Endothelial cell (in vitro differentiated cells): ENCODE data around the gene PYDC2. TPM values are rescaled to one million over a fixed set of nuclear protein-coding genes. Genes with fewer than 3 reads are reported as not detected.

Experiments used
- DNase-seq: peaks from one replicate; pipeline ENCODE4 v3.0.0; 2021; ENCODE audit warnings: low spot score
- H3K27ac Mint-ChIP-seq: one replicate; pipeline ENCODE4 v1.8.0; 2021; ENCODE audit warnings: mixed read lengths, inconsistent platforms; ENCODE audit not compliant: unreplicated experiment
- H3K27me3 Mint-ChIP-seq: one replicate; pipeline ENCODE4 v1.8.0; 2021; ENCODE audit warnings: mild to moderate bottlenecking, moderate library complexity, mixed read lengths, inconsistent platforms; ENCODE audit not compliant: unreplicated experiment
- H3K36me3 Mint-ChIP-seq: one replicate; pipeline ENCODE4 v1.8.0; 2021; ENCODE audit warnings: mild to moderate bottlenecking, low read depth, mixed read lengths, inconsistent platforms; ENCODE audit not compliant: unreplicated experiment
- H3K4me1 Mint-ChIP-seq: one replicate; pipeline ENCODE4 v1.8.0; 2021; ENCODE audit warnings: mild to moderate bottlenecking, mixed read lengths, inconsistent platforms; ENCODE audit not compliant: unreplicated experiment
- H3K4me3 Mint-ChIP-seq: one replicate; pipeline ENCODE4 v1.8.0; 2021; ENCODE audit warnings: mild to moderate bottlenecking, mixed read lengths, inconsistent platforms; ENCODE audit not compliant: unreplicated experiment
- H3K9me3 Mint-ChIP-seq: one replicate; pipeline ENCODE4 v1.8.0; 2021; ENCODE audit warnings: mixed read lengths, inconsistent platforms; ENCODE audit not compliant: unreplicated experiment
- total RNA-seq: library from RNA; stranded (reverse); fragmentation: NEBNext Ultra II Directional; extraction: Animal tissue kit (Norgen Biotek cat#: 25700); gene quantifications from one replicate; pipeline ENCODE4 v1.2.1, GENCODE V29; 2021; ENCODE audit not compliant: unreplicated experiment
- TF ChIP-seq, protein P1 (sequence below): fragments of 200-600 bp; sonication (generic); IDR thresholded peaks from one replicate; pipeline ENCODE4 v1.5.0; 2021; ENCODE audit warnings: antibody characterized with exemption; ENCODE audit not compliant: unreplicated experiment

PYDC2 gene
- total RNA-seq, 1 donor from 2014 or later: not detected

GRCh38 chr3:191493336-191493735 lies 32.4 kb downstream of the PYDC2 start:
- TF ChIP-seq, protein P1, sequence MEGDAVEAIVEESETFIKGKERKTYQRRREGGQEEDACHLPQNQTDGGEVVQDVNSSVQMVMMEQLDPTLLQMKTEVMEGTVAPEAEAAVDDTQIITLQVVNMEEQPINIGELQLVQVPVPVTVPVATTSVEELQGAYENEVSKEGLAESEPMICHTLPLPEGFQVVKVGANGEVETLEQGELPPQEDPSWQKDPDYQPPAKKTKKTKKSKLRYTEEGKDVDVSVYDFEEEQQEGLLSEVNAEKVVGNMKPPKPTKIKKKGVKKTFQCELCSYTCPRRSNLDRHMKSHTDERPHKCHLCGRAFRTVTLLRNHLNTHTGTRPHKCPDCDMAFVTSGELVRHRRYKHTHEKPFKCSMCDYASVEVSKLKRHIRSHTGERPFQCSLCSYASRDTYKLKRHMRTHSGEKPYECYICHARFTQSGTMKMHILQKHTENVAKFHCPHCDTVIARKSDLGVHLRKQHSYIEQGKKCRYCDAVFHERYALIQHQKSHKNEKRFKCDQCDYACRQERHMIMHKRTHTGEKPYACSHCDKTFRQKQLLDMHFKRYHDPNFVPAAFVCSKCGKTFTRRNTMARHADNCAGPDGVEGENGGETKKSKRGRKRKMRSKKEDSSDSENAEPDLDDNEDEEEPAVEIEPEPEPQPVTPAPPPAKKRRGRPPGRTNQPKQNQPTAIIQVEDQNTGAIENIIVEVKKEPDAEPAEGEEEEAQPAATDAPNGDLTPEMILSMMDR: no peak
- no peaks in the 10 kb centered on the region for H3K4me1 Mint-ChIP-seq

DNA sequence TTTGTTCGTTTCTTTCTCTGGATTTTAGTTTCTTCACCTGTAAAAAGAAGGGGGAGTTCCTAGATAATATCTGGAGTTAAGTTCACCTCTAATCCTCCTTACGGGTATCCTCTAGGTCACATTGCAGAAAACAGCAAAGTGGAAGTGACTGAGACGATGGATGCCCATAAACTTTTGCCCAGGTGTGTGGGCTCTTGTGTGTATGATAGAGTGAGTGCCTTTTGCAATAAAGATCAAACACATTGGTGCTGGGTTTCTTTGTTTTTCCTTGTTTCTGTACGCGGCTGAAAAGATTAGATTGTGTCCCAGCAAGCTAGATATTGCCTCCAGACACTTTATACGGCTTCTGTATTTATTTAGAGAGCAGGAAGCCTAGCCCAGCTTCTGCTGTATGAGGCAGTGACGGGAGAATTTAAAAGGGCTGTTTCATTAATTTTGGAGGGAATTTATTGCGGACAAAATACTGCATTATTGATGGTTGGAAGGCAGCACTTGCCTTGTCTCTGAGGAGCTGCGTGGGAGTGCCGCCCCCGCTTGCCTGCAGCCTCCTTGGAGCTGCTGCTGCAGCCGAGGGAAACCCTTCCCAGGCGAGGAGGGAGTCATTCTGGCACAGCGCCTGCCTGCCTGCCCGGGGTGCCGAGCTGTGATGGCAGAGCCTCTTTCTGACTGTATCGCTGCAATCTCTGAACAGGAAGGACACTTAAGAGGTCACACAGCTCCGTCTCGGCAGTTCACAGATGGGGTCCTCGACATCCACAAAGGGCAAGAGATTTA lies 38.5 kb downstream of the PYDC2 start:
- DNase-seq: no peak
- Mint-ChIP-seq H3K9me3 (no peaks in the 10 kb centered on the region), H3K4me3 (no peak overlapping the region), H3K27ac (no peak overlapping the region), H3K4me1 (no peaks in the 10 kb centered on the region), H3K27me3 (peaks cover 1% of the 10 kb centered on the region), H3K36me3 (no peaks in the 10 kb centered on the region)
- TF ChIP-seq, protein P1: no peak

More at GRCh38 chr3:191493336-191493735, 32.4 kb downstream of the PYDC2 start:
- H3K9me3 Mint-ChIP-seq: no peaks in the 10 kb centered on the region
- H3K27me3 Mint-ChIP-seq: no peaks in the 10 kb centered on the region
- DNase-seq: no peak
- no peaks in the 10 kb centered on the region for H3K36me3 Mint-ChIP-seq
- H3K4me3 Mint-ChIP-seq: no peak overlapping the region
- H3K27ac Mint-ChIP-seq: no peak overlapping the region

- Mint-ChIP-seq H3K4me1 (no peaks in the 10 kb centered on the region), H3K4me3 (no peak overlapping the region), H3K27ac (no peak overlapping the region), H3K36me3 (no peaks in the 10 kb centered on the region), H3K27me3 (peaks cover 1% of the 10 kb centered on the region), H3K9me3 (no peaks in the 10 kb centered on the region)
- no peak for DNase-seq
- TF ChIP-seq, protein P1: no peak
These were observed 39.9 kb downstream of the PYDC2 start for GRCh38 chr3:191500892-191501291.

DNA sequence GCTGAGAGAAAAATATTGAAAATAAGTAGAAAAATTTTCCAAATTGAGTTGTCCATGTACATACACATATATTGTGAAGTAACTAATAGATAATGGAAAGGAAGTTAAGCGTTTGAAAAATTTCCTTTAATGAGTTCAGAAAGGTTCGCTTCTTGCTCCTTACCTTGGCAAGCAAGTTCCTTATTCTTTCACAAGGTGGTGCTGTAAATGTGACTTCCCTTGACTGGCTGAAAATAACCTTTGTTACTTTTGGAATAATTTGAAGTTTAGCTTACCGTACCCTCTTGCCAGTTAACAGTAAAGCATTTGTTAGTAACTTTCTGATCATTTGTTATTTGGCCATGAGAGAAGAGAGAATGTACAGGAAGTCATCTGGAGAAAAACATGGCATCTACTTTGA lies 41.6 kb downstream of the PYDC2 start:
- no peak overlapping the region for H3K27ac Mint-ChIP-seq
- no peaks in the 10 kb centered on the region for H3K36me3 Mint-ChIP-seq
- no peak for DNase-seq

GRCh38 chr3:191509078-191509477 lies 48.1 kb downstream of the PYDC2 start:
- Mint-ChIP-seq H3K27ac (no peak overlapping the region), H3K9me3 (no peaks in the 10 kb centered on the region), H3K4me1 (no peaks in the 10 kb centered on the region), H3K4me3 (no peak overlapping the region), H3K36me3 (no peaks in the 10 kb centered on the region), H3K27me3 (no peaks in the 10 kb centered on the region)
- DNase-seq: no peak
- TF ChIP-seq, protein P1: no peak

More for the DNA sequence above, 41.6 kb downstream of the PYDC2 start:
- H3K4me3 Mint-ChIP-seq: no peak overlapping the region
- no peaks in the 10 kb centered on the region for H3K4me1 Mint-ChIP-seq
- peaks cover 1% of the 10 kb centered on the region for H3K27me3 Mint-ChIP-seq
- H3K9me3 Mint-ChIP-seq: no peaks in the 10 kb centered on the region
- TF ChIP-seq, protein P1: peak; percentile 45

Other genes starting within 250 kb of the PYDC2 start
- 63.5 TPM for gene CCDC50, start 131.8 kb upstream of the PYDC2 start, total RNA-seq
- gene UTS2B, start 130.6 kb upstream of the PYDC2 start, total RNA-seq: not detected